Stomach (tissue), 9 donors: ENCODE data around the gene IARS1. TPM values are rescaled to one million over a fixed set of nuclear protein-coding genes. Genes with fewer than 3 reads are reported as not detected.

Source experiments
- DNase-seq, 2 donors: peaks; one replicate each; pipeline versions ENCODE4 v3.0.0 to v3.0.0-alpha.2; 2013 to 2019
- H3K27ac ChIP-seq, 5 donors: fragments of 200-600 bp in 4 of 5; sonication (generic) in 4 of 5; one replicate each; pipeline ENCODE4 v1.5.1; 2013 to 2019; ENCODE audit warnings: mild to moderate bottlenecking in 1 of 5, moderate library complexity in 1 of 5
- H3K27me3 ChIP-seq, 3 donors: fragments of 200-600 bp; sonication (generic); one replicate each; pipeline ENCODE4 v1.5.1; 2017 to 2019; ENCODE audit warnings: mixed run types in 1 of 3
- H3K36me3 ChIP-seq, 4 donors: fragments of 200-600 bp; sonication (generic); 1 replicate in 3 of 4; 2 replicates in 1 of 4; pipeline ENCODE4 v1.5.1; 2016 to 2019
- H3K4me1 ChIP-seq, 4 donors: fragments of 200-600 bp; sonication (generic); one replicate each; pipeline ENCODE4 v1.5.1; 2016 to 2019
- H3K4me3 ChIP-seq, 4 donors: fragments of 200-600 bp; sonication (generic) in 3 of 4; one replicate each; pipeline ENCODE4 v1.5.1; 2016 to 2019; ENCODE audit warnings: mild to moderate bottlenecking in 1 of 4
- H3K9me3 ChIP-seq, 4 donors: fragments of 200-600 bp; sonication (generic); one replicate each; pipeline ENCODE4 v1.5.1; 2016 to 2019
- CTCF ChIP-seq, 7 experiments: fragments of 450-650 bp in 4 of 7; fragments of 200-600 bp in 3 of 7; sonication (generic) in 3 of 7; IDR thresholded peaks; one replicate each; pipeline ENCODE4 v1.5.1; 2016 to 2019; ENCODE audit warnings: antibody characterized with exemption in 7 of 7, control low read depth in 2 of 7, mild to moderate bottlenecking in 1 of 7
- EP300 ChIP-seq: sonication (generic); formaldehyde crosslinking; IDR thresholded peaks from one replicate; pipeline ENCODE4 v1.6.1; 2017; ENCODE audit warnings: antibody characterized with exemption
- POLR2A ChIP-seq, 4 donors: fragments of 450-650 bp; IDR thresholded peaks; one replicate each; pipeline ENCODE4 v1.6.1; 2016; ENCODE audit warnings: antibody characterized with exemption in 4 of 4, control low read depth in 2 of 4, mild to moderate bottlenecking in 1 of 4, moderate library complexity in 1 of 4
- POLR2AphosphoS5 ChIP-seq, 3 donors: sonication (generic); formaldehyde crosslinking; IDR thresholded peaks; one replicate each; pipeline ENCODE4 v1.6.1; 2016; ENCODE audit warnings: antibody characterized with exemption in 3 of 3
- WGBS, 5 donors: extraction: QIAGEN DNeasy Blood & Tissue Kit in 3 of 5; methylation state at CpG; one replicate each; pipeline versions ENCODE4 v1.1.5 to v1.1.7; 2013 to 2018; 5-methylcytosine and 5-hydroxymethylcytosine counted together
- intact Hi-C: fragments of 100-400 bp; cut with DNase I; formaldehyde crosslinking; loops from one replicate; pipeline ENCODE4 v1.15.1; 2023; ENCODE audit warnings: low total_unique reads
- polyA plus RNA-seq, 3 donors: library from polyadenylated mRNA; stranded (reverse); fragments of 200-250 nt; gene quantifications; one replicate each; pipeline ENCODE4 v1.2.3, GENCODE V29; 2013
- total RNA-seq, 5 donors: library from RNA; depleted of rRNA; stranded (reverse); fragments of >200 nt; gene quantifications; one replicate each; pipeline versions ENCODE4 v1.1.0 to v1.2.3, GENCODE V29; 2014 to 2016
- donor health status: healthy with polysubstance abuse.
- donor health status: Bipolar disorder and iron deficiency.
- donor health status: healthy.

The IARS1 gene
- total and polyA plus RNA-seq, 8 donors = 11.0 to 328 (median 71.2) TPM

- H3K4me1 ChIP-seq = peaks cover 0 to 1% (median 0%) of the 10 kb centered on the region in 4 donors
- DNase-seq = no peak
- H3K36me3 ChIP-seq = peaks cover 0 to 11% (median 6%) of the 10 kb centered on the region in 4 donors
- H3K27ac ChIP-seq = no peak overlapping the region
- no peaks in the 10 kb centered on the region for H3K27me3 ChIP-seq
- H3K4me3 ChIP-seq = no peak overlapping the region
- TF ChIP-seq CTCF (IDR thresholded peaks at IDR 0.05) = no peak
- TF ChIP-seq POLR2A (IDR thresholded peaks at IDR 0.05) = no peak
- TF ChIP-seq POLR2AphosphoS5 (IDR thresholded peaks at IDR 0.05) = no peak
- TF ChIP-seq EP300 = no peak
- WGBS, 5 donors = 90 to 98% (median 96%) methylated on average over 2 of the region's 2 CpGs
- intact Hi-C loops = no loop called here
- no peaks in the 10 kb centered on the region for H3K9me3 ChIP-seq
These were observed 39.8 kb upstream of the IARS1 start for GRCh38 chr9:92333282-92333634.

- intact Hi-C loops = no loop called here
- Histone ChIP-seq H3K36me3 (peaks cover 0 to 5% (median 2%) of the 10 kb centered on the region in 4 donors), H3K27me3 (no peaks in the 10 kb centered on the region), H3K4me1 (peaks cover 0 to 7% (median 0%) of the 10 kb centered on the region in 4 donors), H3K27ac (no peak overlapping the region), H3K4me3 (no peak overlapping the region), H3K9me3 (no peaks in the 10 kb centered on the region)
- 36 to 74% (median 50%) methylated on average over 3 of the region's 3 CpGs for WGBS, 5 donors
- TF ChIP-seq POLR2AphosphoS5 (IDR thresholded peaks at IDR 0.05) (no peak), POLR2A (IDR thresholded peaks at IDR 0.05) (no peak), EP300 (no peak), CTCF (IDR thresholded peaks at IDR 0.05) (no peak)
- DNase-seq = no peak
These were observed 39.2 kb upstream of the IARS1 start for GRCh38 chr9:92332577-92333281.

GRCh38 chr9:92328225-92328624 is 34.7 kb upstream of the IARS1 start:
- Histone ChIP-seq H3K27ac (no peak overlapping the region), H3K4me1 (peaks cover 10 to 41% (median 24%) of the 10 kb centered on the region in 4 donors), H3K36me3 (peaks cover 0 to under 1% (median under 1%) of the 10 kb centered on the region in 4 donors), H3K4me3 (no peak overlapping the region), H3K9me3 (no peaks in the 10 kb centered on the region), H3K27me3 (no peaks in the 10 kb centered on the region)
- peak in 1 of 2 donors; percentile 66 for DNase-seq
- intact Hi-C loops = no loop called here
- TF ChIP-seq POLR2AphosphoS5 (IDR thresholded peaks at IDR 0.05) = no peak
- TF ChIP-seq POLR2A (IDR thresholded peaks at IDR 0.05) = no peak
- TF ChIP-seq EP300 = no peak
- TF ChIP-seq CTCF (IDR thresholded peaks at IDR 0.05) = no peak
- WGBS, 5 donors = 33 to 44% (median 40%) methylated on average over 2 of the region's 2 CpGs

- H3K9me3 ChIP-seq = no peaks in the 10 kb centered on the region
- H3K4me1 ChIP-seq = peaks cover 10 to 44% (median 24%) of the 10 kb centered on the region in 4 donors
- H3K4me3 ChIP-seq = no peak overlapping the region
- no peaks in the 10 kb centered on the region for H3K27me3 ChIP-seq
- peaks cover 0 to 9% (median 9%) of the 10 kb centered on the region in 4 donors for H3K36me3 ChIP-seq
- WGBS, 5 donors = 69 to 82% (median 77%) methylated on average over 2 of the region's 2 CpGs
- no peak overlapping the region for H3K27ac ChIP-seq
- TF ChIP-seq CTCF (IDR thresholded peaks at IDR 0.05) (no peak), EP300 (no peak), POLR2AphosphoS5 (IDR thresholded peaks at IDR 0.05) (no peak), POLR2A (IDR thresholded peaks at IDR 0.05) (no peak)
- no peak for DNase-seq
- intact Hi-C loops = no loop called here
These were observed 33.9 kb upstream of the IARS1 start for GRCh38 chr9:92327283-92327850.
